GM18951 (cell line): ENCODE measurements around the gene LAPTM5.

Source experiments
- POLR2A ChIP-seq: IDR thresholded peaks from 4 replicates; pipeline ENCODE4 v1.6.1; 2011; ENCODE audit warnings: mild to moderate bottlenecking; ENCODE audit not compliant: insufficient read length, insufficient read depth; ENCODE audit errors: extremely low read depth
- in situ Hi-C: fragments of 300-500 bp; cut with MboI; formaldehyde crosslinking; loops from one replicate; pipeline ENCODE4 v1.12.0; 2022; ENCODE audit warnings: low sequenced_read_pairs, mixed read lengths, inconsistent platforms; ENCODE audit not compliant: unreplicated experiment

The LAPTM5 gene

DNA sequence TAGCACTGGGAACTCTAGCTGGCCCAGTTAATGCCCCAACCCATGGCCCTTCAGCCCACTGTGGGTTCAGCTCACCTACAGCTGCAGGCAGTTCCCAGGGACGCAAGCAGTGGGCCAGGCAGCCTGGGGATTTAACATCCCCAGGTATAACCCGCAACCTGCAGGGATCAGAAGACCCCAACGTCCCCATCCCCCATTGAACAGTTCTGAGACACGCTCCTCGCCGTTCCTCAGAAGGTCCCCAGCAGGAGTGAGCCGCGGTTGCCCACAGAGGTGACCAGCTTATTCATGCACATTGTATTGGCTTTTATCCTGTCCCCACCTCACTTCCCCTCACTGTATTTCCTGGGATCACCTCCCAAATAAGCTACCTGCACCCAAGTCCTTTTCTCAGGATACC, 29.2 kb downstream of the LAPTM5 start:
- in situ Hi-C loops, result loop anchor here (10.0 kb wide), 1 partner anchor 186 kb away; no protein-coding TSS in a partner anchor
- TF ChIP-seq POLR2A, result no peak

DNA sequence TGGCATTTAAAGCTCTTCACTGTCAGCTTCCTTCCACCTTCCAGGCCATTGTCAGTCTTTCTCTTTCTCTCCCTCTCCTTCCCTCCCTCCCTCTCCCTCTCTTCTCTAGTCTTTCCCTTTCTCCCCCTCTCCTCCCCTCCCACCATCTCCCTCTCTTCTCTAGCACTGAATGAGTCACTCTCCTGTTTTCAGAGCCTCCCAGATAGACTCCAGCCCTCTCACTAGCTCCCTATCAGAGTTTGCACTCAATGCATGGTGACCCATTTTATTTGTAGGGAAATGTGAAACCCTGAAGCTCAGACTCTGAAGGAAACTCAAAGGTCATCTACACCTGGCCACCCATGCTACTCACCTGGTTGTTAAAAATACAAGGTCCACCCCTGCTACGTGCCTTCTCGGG, 29.8 kb downstream of the LAPTM5 start:
- TF ChIP-seq POLR2A, result no peak
- in situ Hi-C loops, result loop anchor here (10.0 kb wide), 1 partner anchor 187 kb away; no protein-coding TSS in a partner anchor

GRCh38 chr1:30726773-30727684, 30.5 kb downstream of the LAPTM5 start:
- in situ Hi-C loops, result loop anchor here (10.0 kb wide), 1 partner anchor 188 kb away; no protein-coding TSS in a partner anchor
- TF ChIP-seq POLR2A, result no peak

GRCh38 chr1:30726236-30726635, 31.3 kb downstream of the LAPTM5 start:
- in situ Hi-C loops, result loop anchor here (10.0 kb wide), 1 partner anchor 189 kb away; no protein-coding TSS in a partner anchor
- TF ChIP-seq POLR2A, result no peak

- in situ Hi-C loops, result loop anchor here (10.0 kb wide), 1 partner anchor 189 kb away; no protein-coding TSS in a partner anchor
- TF ChIP-seq POLR2A, result no peak
These were observed 32.0 kb downstream of the LAPTM5 start for GRCh38 chr1:30725450-30726095.

GRCh38 chr1:30724655-30725421, 32.7 kb downstream of the LAPTM5 start:
- no peak for TF ChIP-seq POLR2A
- in situ Hi-C loops, result loop anchor here (5.0 to 10.0 kb wide), 2 partner anchors 37 to 190 kb away; no protein-coding TSS in a partner anchor

- in situ Hi-C loops, result loop anchor here (5.0 to 10.0 kb wide), 2 partner anchors 38 to 191 kb away; no protein-coding TSS in a partner anchor
- TF ChIP-seq POLR2A, result no peak
These were observed 33.4 kb downstream of the LAPTM5 start for GRCh38 chr1:30724175-30724574.

DNA sequence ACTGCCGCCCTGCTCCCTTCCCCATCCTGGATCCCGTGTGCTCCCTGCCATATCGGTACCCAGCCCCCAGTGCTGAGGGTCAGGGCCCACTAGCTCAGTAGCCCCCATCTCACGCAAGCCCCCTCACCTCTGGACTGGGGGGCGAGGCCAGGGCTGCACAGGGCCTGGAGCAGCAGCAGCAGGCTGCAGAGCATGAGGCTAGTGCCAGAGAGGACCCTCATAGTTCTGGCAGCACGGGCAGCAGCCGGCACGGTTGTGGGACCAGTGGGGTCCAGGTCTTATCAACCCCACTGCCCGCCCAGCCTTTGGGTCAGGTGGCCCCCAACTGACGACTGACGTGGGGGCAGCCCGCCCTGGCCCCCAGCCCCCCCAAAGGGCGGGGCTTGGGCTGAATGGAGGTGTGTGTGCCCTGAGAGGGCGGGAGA, 34.2 kb downstream of the LAPTM5 start, which contains the start of gene MATN1:
TSS of gene MATN1 (minus strand) at position 255 of the 425 bp plus-strand sequence. CDS start at position 221, 34 bp downstream.
- TF ChIP-seq POLR2A, result no peak
- in situ Hi-C loops, result loop anchor here (5.0 to 10.0 kb wide), 2 partner anchors 39 to 191 kb away; no protein-coding TSS in a partner anchor

DNA sequence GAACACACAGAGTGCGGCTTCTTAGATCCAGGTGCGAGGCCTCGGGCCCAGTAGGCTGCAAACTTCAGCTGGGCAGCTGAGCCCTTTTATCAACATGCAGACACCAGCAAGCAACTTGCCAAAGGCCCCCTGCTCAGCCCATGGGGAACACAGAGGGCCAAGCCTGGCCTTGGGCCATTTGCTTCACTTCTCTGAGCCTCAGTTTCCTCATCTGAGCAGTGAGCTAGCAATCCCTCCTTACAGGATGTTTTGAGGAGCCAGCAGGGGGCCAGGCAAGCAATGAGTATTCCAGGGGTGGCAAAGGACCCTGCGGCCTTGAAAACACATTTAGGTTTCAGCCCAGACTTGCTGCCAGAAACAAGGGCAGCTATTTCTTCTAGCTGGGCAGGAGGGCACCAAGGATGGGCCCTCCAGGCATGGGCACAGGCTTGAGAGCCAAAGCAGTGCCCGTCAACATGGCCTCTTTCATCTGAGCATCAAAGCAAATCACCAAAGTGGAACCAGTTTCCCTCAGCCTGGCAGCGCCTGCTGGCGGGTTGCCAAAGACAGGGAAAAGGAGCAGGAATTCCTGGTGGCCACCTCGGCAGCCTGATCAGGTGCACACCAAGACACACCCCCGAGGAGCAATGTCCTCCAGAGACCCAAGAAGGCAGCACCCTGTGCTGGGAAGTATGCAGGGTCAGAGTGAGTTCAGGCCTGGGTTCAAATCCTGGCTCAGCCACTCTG, 35.6 kb downstream of the LAPTM5 start:
- no peak for TF ChIP-seq POLR2A
- in situ Hi-C loops, result loop anchor here (5.0 to 10.0 kb wide), 2 partner anchors 40 to 193 kb away; no protein-coding TSS in a partner anchor

DNA sequence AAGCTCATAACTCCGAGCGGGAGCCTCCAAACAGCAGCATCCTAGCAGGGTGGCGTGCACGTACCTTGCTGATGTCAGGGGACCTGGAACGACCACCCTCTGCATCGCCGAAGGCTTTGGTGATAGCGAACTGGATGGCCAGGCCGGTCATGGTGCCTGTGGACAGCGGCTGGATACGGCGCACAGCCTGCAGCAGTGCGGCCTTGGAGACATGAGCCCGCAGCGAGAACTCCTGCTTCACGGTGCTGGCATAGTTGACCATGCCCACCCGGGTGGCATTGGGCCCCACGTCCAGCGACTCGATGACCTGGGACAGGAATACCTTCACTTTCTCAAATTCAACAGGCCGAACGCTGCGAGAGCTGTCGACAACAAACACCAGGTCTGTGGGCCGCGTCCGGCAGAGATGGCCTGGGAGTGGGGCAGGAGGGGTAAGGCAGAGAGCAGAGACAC, 36.2 kb downstream of the LAPTM5 start:
- in situ Hi-C loops, result loop anchor here (5.0 to 10.0 kb wide), 2 partner anchors 41 to 193 kb away; no protein-coding TSS in a partner anchor
- TF ChIP-seq POLR2A, result no peak

DNA sequence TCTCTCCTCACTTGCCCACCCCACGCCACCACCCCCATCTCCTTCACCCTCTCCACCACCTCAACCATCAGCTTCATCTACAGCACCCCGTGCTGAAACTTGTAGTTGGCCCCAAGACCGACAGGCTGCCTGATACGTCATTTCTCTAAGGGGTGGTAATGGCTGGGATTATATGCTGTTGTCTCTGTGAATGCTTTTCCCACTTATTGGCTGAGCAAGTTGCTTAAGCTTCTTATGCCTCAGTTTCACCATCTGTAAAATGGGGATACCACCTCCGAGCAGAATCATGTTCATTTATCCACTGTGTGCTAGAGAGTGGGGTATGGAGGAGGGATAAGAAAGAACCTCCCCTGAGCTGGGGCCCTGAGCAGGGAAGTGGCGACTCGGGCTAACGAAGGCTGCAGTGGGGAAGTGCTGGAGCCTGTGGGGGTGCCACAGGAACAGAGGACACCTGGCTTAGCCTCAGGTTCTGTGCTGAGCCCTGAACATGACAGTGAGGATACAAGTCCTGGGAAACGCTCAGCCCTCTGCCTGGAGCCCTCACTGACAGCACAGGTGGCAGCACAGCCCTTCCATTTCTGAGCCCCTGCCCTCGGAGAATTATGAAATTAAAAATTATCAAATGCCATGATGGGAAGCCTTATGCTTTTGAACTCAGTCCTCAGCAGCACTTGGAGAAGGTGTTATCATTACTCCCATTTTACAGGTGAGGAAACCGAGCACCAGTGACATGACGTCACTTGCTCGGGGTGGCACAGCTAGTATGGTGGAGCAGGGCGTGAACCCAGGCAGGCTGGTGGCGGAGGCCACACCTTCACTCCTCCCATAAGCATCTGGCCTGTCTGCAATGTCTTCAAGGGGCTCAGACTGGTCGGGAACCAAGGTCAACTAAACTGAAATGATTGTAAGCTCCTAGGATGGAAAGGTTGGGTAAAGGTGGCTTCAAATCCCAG, 37.0 kb downstream of the LAPTM5 start:
- in situ Hi-C loops, result loop anchor here (5.0 to 10.0 kb wide), 2 partner anchors 42 to 194 kb away; no protein-coding TSS in a partner anchor

More for the DNA sequence above, 37.0 kb downstream of the LAPTM5 start:
- no peak for TF ChIP-seq POLR2A
